Measurements from ENCODE around the gene GATAD2B. TPM values are rescaled to one million over a fixed set of nuclear protein-coding genes. Genes with fewer than 3 reads are reported as not detected.

GATAD2B gene
- total RNA-seq, 1 donor from 2014 or later = 70.2 TPM

DNA sequence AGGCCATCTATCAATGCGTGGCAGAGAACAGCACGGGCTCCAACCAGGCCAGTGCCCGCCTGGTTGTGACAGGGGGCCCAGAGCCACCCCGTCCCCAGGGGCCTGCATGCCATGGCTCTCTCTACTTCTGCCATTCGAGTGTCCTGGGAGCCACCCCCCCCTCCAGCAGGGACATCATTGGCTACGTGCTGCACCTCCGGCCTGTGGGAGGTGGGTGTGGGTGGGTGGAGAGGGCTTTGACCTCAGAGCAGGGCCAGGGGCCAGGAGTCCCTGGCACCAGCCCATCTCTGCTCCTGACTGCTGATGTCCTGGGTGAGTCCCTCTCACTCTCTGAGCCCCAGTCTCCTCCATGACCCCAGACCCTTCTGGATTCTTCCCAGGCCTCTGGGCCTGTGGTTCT, 122.3 kb downstream of the GATAD2B start:
- intact Hi-C loops (cut with micrococcal nuclease) = no loop called here
- no peak overlapping the region for H3K27ac Mint-ChIP-seq
- no peaks in the 10 kb centered on the region for H3K9me3 Mint-ChIP-seq
- no peaks in the 10 kb centered on the region for H3K27me3 Mint-ChIP-seq (ENCODE audit: low read depth)
- peaks cover 16% of the 10 kb centered on the region for H3K36me3 Mint-ChIP-seq (ENCODE audit: low read depth)
- H3K4me3 Mint-ChIP-seq (ENCODE audit: low read depth) = no peak overlapping the region
- DNase-seq (ENCODE audit: low spot score) = no peak
- peaks cover 22% of the 10 kb centered on the region for H3K4me1 Mint-ChIP-seq (ENCODE audit: low read depth)

DNA sequence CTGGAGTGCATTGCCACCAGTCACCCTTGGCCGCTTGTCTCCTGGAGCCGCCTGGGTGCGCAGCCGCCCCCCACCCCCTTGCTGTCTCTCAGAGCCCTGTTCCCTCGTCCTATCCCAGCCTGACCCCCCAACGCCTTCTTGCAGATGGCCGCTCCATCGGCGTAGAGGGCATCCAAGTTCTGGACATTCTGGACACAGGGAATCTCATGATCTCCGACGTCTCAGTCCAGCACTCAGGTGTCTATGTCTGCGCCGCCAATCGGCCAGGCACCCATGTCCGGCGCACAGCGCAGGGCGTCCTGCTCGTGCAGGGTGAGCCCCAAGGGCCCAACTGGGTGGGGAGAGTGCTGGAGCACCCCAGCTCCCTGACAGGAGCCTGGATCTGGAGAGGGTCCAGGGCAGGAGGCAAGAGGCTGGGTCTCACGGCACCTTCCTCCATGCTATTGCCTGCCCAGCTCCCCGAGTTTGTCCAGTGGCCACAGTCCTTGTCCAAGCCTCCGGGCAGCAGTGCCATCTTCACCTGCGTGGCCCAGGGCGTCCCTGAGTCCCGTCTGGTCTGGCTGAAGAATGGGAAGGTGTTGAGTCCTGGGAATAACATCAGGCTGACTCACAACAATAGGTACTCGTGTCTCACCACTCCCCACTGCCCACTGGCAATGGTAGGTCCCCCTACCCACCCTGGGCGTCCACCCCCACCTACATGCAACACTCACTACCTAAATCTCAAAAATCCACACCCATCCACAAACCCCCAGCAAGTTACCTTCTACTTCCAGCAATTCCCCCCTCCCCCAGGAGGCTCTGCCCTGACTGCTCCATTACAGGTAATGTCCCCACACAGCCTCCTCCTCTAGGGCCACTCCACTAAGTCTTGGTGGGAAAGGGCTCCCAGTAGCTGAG, 123.0 kb downstream of the GATAD2B start:
- no peak for DNase-seq (ENCODE audit: low spot score)
- peaks cover 12% of the 10 kb centered on the region for H3K36me3 Mint-ChIP-seq (ENCODE audit: low read depth)
- no peaks in the 10 kb centered on the region for H3K9me3 Mint-ChIP-seq
- intact Hi-C loops (cut with micrococcal nuclease) = no loop called here
- no peak overlapping the region for H3K4me3 Mint-ChIP-seq (ENCODE audit: low read depth)
- H3K27ac Mint-ChIP-seq = no peak overlapping the region
- no peaks in the 10 kb centered on the region for H3K27me3 Mint-ChIP-seq (ENCODE audit: low read depth)
- peaks cover 16% of the 10 kb centered on the region for H3K4me1 Mint-ChIP-seq (ENCODE audit: low read depth)

DNA sequence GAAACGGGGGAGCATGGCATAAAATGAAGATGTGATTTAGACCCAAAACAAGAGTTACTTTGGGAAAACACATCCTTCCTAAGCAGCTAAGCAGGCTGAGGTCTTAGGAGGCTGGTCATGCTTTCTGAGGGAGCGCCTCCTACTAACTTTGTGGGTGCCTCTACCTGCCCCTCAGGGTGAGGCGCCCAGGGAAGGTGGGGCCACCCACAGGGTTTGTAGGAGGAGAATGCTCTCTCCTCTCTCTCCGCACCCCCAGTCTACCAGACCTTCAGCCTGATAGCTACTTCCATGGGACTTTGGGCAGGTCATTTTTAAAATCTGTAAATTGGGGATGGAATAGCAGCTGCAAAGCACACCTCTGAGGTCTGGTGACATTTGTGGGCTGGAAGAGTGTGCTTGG, 123.8 kb downstream of the GATAD2B start:
- H3K4me1 Mint-ChIP-seq (ENCODE audit: low read depth) = peaks cover 10% of the 10 kb centered on the region
- DNase-seq (ENCODE audit: low spot score) = no peak
- peak overlapping the region; percentile 30 for H3K27ac Mint-ChIP-seq
- H3K4me3 Mint-ChIP-seq (ENCODE audit: low read depth) = no peak overlapping the region
- H3K36me3 Mint-ChIP-seq (ENCODE audit: low read depth) = peaks cover 12% of the 10 kb centered on the region
- intact Hi-C loops (cut with micrococcal nuclease) = no loop called here
- H3K9me3 Mint-ChIP-seq = no peaks in the 10 kb centered on the region
- H3K27me3 Mint-ChIP-seq (ENCODE audit: low read depth) = no peaks in the 10 kb centered on the region

DNA sequence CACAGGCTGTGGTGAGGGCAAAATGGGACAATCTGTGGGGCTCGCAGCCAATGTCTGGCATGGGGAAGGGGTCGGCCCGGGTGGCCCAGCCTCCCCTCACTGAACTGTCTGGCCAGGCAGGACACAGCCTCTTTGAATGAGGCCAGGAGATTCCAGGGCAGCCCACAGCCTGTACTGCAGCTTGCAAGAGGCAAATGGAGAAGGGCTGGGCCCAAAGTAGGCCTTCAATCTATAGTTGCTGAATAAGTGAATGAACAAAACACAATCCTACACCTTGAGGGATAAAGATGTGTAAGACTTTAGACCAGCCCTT, 124.3 kb downstream of the GATAD2B start:
- H3K27ac Mint-ChIP-seq = peak overlapping the region; percentile 31
- H3K4me3 Mint-ChIP-seq (ENCODE audit: low read depth) = no peak overlapping the region
- DNase-seq (ENCODE audit: low spot score) = no peak
- H3K4me1 Mint-ChIP-seq (ENCODE audit: low read depth) = peaks cover 5% of the 10 kb centered on the region
- H3K27me3 Mint-ChIP-seq (ENCODE audit: low read depth) = no peaks in the 10 kb centered on the region
- peaks cover 7% of the 10 kb centered on the region for H3K36me3 Mint-ChIP-seq (ENCODE audit: low read depth)
- H3K9me3 Mint-ChIP-seq = no peaks in the 10 kb centered on the region
- intact Hi-C loops (cut with micrococcal nuclease) = no loop called here

DNA sequence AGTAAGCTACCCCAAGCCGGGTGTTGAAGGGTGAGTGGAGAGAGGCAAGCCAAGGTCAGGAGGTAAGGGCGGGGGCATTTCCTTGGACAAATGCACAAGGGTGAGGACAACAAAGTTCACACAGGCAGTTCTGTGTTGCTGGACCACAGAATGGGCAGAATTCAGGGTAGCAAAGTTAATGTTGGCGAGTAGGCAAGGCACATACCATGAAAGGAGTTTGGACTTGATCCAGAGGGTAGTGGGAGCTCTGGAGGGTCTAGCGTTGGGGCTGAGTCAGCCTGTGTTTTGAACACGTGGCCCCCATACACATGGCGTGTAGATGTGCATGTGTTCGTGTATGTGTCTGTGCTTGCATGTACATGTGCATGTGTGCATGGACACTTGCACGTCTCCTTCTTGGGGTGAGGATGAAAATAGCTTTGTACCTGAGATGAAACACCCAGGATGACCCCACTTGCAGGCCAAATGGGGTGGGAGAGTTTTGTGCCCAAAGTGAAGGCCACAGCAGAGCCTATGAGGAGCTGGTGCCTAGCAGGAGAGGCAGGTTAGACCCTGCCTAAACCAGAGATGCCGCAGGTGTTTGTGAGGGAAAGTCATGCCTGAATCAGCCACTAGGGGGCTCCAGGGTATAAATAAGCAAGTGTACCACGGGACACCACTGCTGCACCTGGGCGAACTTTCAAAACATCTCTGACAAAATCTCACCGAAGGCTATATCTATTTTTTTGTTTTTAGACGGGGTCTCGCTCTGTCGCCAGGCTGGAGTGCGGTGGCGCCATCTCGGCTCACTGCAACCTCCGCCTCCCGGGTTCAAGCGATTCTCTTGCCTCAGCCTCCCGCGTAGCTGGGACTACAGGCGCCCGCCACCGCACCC, 125.7 kb downstream of the GATAD2B start:
- Mint-ChIP-seq H3K4me3 (ENCODE audit: low read depth) (no peak overlapping the region), H3K27me3 (ENCODE audit: low read depth) (no peaks in the 10 kb centered on the region), H3K36me3 (ENCODE audit: low read depth) (no peaks in the 10 kb centered on the region), H3K27ac (no peak overlapping the region), H3K9me3 (no peaks in the 10 kb centered on the region), H3K4me1 (ENCODE audit: low read depth) (peaks cover 7% of the 10 kb centered on the region)
- intact Hi-C loops (cut with micrococcal nuclease) = loop anchor here (2.0 kb wide), 2 partner anchors 150 to 190 kb away; partner anchors contain the start of genes DENND4B and RAB13
- DNase-seq (ENCODE audit: low spot score) = peak; percentile 72

DNA sequence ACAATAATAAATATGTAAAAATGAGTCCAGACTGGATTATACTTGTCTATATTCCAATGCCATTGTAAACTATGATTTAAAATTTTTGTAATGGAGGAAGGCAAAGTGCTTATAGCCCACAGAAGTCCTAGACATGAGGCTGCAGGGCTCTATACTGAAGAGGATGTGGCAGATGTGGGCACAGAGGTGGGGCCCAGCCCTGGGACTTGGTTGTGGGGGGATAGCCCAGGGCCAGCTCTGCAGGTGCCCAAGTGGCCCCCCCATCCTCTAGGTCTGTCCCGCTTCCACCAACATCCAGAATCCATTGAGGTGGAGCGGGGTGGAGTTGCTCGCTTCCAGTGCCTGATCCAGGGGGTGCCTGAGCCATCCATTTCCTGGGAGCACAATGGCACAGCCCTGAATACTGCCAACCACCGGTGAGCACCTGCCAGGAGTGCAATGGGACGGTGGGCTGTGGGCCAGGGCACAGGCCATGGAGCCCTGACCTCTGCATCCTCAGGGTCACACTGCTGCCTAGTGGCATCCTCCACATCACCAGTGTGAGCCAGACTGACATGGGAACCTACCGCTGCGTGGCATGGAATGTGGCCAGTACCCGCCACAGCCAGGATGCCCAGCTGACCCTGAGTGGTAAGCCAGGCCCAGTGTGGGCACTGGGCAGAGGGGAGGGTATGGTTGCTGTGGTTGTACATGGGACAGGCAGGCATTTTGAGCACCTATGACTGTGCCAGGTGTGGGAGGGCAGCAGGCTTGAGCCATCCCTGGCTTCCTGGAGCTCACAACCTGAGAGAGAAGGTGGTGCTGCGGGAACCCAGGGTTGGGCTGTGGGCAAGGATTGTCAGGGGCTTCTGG, 126.6 kb downstream of the GATAD2B start:
- intact Hi-C loops (cut with micrococcal nuclease) = loop anchor here (2.0 kb wide), 2 partner anchors 151 to 191 kb away; partner anchors contain the start of genes DENND4B and RAB13
- Mint-ChIP-seq H3K9me3 (no peaks in the 10 kb centered on the region), H3K36me3 (ENCODE audit: low read depth) (no peaks in the 10 kb centered on the region), H3K27ac (no peak overlapping the region), H3K27me3 (ENCODE audit: low read depth) (no peaks in the 10 kb centered on the region), H3K4me3 (ENCODE audit: low read depth) (no peak overlapping the region), H3K4me1 (ENCODE audit: low read depth) (peaks cover 15% of the 10 kb centered on the region)
- DNase-seq (ENCODE audit: low spot score) = no peak

DNA sequence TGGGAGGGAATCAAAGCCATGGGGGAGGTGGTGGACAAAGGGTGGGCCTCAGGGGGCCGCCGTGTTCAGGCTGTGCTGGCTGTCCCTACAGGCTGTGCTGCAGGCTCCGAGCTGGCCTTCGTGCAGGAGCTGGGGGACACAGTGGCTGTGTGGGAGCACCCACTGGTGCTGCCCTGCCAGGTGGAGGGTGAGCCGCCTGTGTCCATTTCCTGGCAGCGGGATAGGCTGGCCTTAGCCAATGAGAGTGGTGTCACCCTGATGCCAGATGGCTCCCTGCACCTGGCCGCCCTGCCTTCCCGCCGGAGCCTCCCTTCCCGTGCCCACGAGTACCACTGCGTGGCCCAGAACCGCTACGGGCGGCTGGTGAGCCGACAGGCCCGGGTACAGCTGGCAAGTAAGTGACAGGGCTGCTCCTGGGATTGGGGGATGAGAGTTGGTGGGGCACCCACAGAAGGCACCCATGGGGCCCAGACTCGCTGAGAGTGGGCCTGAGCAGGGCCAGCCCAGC, 127.4 kb downstream of the GATAD2B start:
- H3K4me1 Mint-ChIP-seq (ENCODE audit: low read depth) = peaks cover 23% of the 10 kb centered on the region
- H3K36me3 Mint-ChIP-seq (ENCODE audit: low read depth) = no peaks in the 10 kb centered on the region
- H3K27me3 Mint-ChIP-seq (ENCODE audit: low read depth) = no peaks in the 10 kb centered on the region
- intact Hi-C loops (cut with micrococcal nuclease) = no loop called here
- H3K9me3 Mint-ChIP-seq = no peaks in the 10 kb centered on the region
- no peak for DNase-seq (ENCODE audit: low spot score)
- H3K27ac Mint-ChIP-seq = no peak overlapping the region
- no peak overlapping the region for H3K4me3 Mint-ChIP-seq (ENCODE audit: low read depth)

DNA sequence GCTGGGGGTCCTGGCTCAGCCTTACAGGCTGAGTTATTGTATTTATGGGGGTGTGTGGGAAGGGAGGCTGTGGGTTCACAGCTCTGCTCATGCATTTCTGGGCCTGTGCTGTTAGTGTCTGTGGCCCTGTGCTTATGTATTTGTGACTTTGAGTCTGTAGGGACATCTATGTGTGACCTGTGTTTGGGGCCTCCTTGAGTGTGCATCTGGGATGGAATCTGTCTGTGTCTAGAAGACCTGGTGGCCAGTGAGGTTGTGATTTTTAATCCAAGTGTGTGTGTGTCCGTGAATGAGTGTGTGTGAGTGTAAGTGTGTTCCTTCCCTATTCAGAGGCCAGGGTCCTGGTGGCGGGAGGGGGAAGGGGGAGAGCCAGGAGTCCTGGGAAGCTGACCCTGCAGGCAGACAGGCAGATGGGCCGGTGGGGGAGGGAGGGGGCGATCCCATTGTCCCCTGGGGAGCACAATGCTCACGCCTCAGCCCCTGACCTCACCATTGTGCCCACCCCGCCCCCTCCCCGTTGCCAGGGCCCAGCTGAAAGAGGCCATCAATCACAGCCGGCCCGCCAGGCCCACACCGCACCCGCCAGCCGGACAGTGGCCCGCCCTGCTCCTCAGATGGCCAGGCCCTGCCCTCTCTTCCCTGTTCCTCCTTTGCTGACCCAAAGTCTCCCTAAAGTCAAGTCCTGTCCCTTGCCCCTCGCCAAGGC, 128.0 kb downstream of the GATAD2B start:
- intact Hi-C loops (cut with micrococcal nuclease) = loop anchor here (5.0 kb wide), 2 partner anchors 128 to 363 kb away; partner anchors contain the start of genes GATAD2B and NUP210L
- DNase-seq (ENCODE audit: low spot score) = no peak
- H3K27ac Mint-ChIP-seq = no peak overlapping the region
- no peak overlapping the region for H3K4me3 Mint-ChIP-seq (ENCODE audit: low read depth)
- no peaks in the 10 kb centered on the region for H3K27me3 Mint-ChIP-seq (ENCODE audit: low read depth)
- peaks cover 29% of the 10 kb centered on the region for H3K4me1 Mint-ChIP-seq (ENCODE audit: low read depth)
- no peaks in the 10 kb centered on the region for H3K36me3 Mint-ChIP-seq (ENCODE audit: low read depth)
- H3K9me3 Mint-ChIP-seq = no peaks in the 10 kb centered on the region

DNA sequence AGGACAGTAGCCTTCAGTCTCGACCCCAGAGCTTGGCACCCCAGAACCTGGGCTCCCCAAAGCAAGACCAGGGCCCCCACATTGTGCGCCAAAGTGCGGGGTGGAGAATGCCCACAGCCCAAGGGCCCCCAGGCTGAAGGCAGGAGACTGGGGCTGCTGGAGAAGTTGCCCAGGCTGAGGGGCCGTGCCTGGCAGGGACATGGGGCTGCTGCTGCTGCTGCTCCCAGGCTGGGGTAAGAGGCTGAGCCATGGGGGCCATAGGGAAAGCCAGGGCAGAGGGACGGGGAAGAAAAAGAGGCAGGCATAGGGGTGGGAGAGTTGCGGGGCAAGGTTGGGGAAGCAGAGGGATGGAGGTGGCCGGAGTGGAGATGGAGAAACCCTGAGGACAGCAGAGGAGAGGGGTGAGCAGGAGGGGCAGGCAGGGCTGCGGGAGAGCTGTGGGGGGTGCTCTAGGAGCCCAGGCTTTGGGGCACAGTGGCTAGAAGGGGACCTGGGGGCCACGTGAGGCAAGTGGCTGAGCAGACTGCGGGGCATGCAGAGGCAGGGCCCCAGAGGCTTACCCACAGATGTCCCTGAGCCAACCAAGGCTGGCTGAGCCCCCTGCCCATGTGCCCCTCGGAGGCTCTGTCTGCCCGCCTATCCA, 128.7 kb downstream of the GATAD2B start:
- no peak for DNase-seq (ENCODE audit: low spot score)
- Mint-ChIP-seq H3K27ac (no peak overlapping the region), H3K27me3 (ENCODE audit: low read depth) (no peaks in the 10 kb centered on the region), H3K4me3 (ENCODE audit: low read depth) (no peak overlapping the region), H3K36me3 (ENCODE audit: low read depth) (no peaks in the 10 kb centered on the region), H3K4me1 (ENCODE audit: low read depth) (peaks cover 33% of the 10 kb centered on the region), H3K9me3 (no peaks in the 10 kb centered on the region)
- intact Hi-C loops (cut with micrococcal nuclease) = loop anchor here (5.0 kb wide), 2 partner anchors 128 to 363 kb away; partner anchors contain the start of genes GATAD2B and NUP210L

DNA sequence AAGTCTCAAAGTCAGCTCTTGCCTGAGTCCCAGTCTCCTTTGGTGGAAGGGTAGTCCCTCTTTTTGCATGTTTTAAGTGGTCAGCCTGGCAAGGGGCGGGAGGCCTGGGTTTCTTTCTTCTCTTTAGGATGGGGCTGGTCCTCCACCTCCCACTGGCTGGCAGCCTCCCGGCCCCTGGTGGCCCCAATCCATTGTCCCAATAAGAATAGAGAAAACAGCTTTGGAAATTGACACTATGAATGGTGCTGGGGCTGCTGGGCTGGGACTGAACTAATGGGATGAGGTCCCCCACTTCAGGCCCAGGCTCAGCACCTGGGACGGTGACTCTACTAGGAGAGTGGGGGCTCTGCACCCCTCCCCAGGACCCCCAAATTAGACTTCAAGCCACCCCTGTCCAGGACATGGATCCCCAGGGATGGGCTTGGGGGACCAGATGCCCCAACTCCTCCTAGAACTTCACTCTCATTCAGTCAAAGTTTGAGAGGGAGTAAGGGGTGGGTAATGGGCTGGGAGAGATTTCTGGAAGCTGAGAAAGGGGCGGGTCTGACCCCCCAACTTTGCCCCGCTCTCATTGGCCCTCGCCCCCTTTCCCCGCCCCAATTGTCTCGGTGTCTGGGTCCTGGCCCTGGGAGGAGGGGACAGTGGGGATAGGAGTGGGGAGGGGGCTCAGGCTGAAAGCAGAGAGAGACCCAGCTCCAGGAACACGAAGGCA, 129.4 kb downstream of the GATAD2B start:
- no peaks in the 10 kb centered on the region for H3K36me3 Mint-ChIP-seq (ENCODE audit: low read depth)
- intact Hi-C loops (cut with micrococcal nuclease) = loop anchor here (5.0 kb wide), 2 partner anchors 129 to 364 kb away; partner anchors contain the start of genes GATAD2B and NUP210L
- H3K27me3 Mint-ChIP-seq (ENCODE audit: low read depth) = no peaks in the 10 kb centered on the region

DNA sequence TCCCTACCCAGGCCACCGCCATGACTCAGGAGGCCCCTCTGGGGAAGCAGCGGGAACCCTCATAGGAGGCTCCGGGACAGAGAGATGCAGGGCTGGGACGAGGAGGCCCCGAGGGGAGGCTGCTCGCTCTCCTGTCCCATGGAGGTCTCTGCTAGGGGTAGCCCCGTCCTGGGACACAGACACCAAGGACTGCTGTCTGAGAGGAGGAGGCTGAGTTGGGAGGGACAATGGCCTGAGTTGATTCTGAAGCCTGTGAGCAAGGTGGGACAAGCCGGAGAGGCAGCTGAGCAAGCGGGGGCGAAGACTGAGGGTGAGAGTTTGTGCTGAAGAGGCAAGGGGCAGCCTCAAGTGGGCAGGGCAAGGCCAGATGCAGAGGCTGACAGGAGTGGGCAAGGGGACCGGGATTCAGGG, 130.1 kb downstream of the GATAD2B start:
- Mint-ChIP-seq H3K36me3 (ENCODE audit: low read depth) (no peaks in the 10 kb centered on the region), H3K4me3 (ENCODE audit: low read depth) (no peak overlapping the region), H3K9me3 (no peaks in the 10 kb centered on the region), H3K27ac (peak overlapping the region; percentile 59), H3K27me3 (ENCODE audit: low read depth) (no peaks in the 10 kb centered on the region), H3K4me1 (ENCODE audit: low read depth) (peaks cover 35% of the 10 kb centered on the region)
- DNase-seq (ENCODE audit: low spot score) = no peak
- intact Hi-C loops (cut with micrococcal nuclease) = loop anchor here (5.0 kb wide), 2 partner anchors 130 to 365 kb away; partner anchors contain the start of genes GATAD2B and NUP210L

More for the DNA sequence above, 129.4 kb downstream of the GATAD2B start:
- Mint-ChIP-seq H3K4me1 (ENCODE audit: low read depth) (peaks cover 35% of the 10 kb centered on the region), H3K4me3 (ENCODE audit: low read depth) (no peak overlapping the region), H3K27ac (no peak overlapping the region), H3K9me3 (no peaks in the 10 kb centered on the region)
- no peak for DNase-seq (ENCODE audit: low spot score)
